Mesenchymal stem cell (in vitro differentiated cells and primary cell): ENCODE results near the gene SKI.

Source experiments
- DNase-seq: peaks from one replicate; pipeline ENCODE4 v3.0.0-alpha.2; 2013
- H2AFZ ChIP-seq: one replicate; pipeline ENCODE4 v1.6.1; 2013; ENCODE audit warnings: low read depth, mild to moderate bottlenecking, control low read depth, inconsistent platforms, low read length, moderate library complexity
- H2AK5ac ChIP-seq: 2 replicates; pipeline ENCODE4 v1.6.1; 2013; ENCODE audit warnings: low read length, moderate library complexity, mild to moderate bottlenecking, inconsistent platforms; ENCODE audit not compliant: severe bottlenecking
- H2BK120ac ChIP-seq: one replicate; pipeline ENCODE4 v1.6.1; 2013; ENCODE audit warnings: low read depth, mild to moderate bottlenecking, inconsistent platforms, low read length, moderate library complexity
- H2BK12ac ChIP-seq, 2 experiments: one replicate each; pipeline ENCODE4 v1.6.1; 2013; ENCODE audit warnings: inconsistent platforms in 2 of 2, low read length in 2 of 2, mild to moderate bottlenecking in 2 of 2, moderate library complexity in 2 of 2, control low read depth in 1 of 2
- H2BK15ac ChIP-seq: one replicate; pipeline ENCODE4 v1.6.1; 2013; ENCODE audit warnings: mild to moderate bottlenecking, low read depth, inconsistent platforms; ENCODE audit not compliant: poor library complexity, severe bottlenecking
- H2BK5ac ChIP-seq: 2 replicates; pipeline ENCODE4 v1.6.1; 2013; ENCODE audit warnings: low read depth, mild to moderate bottlenecking, low read length, control low read depth, inconsistent platforms; ENCODE audit not compliant: poor library complexity, severe bottlenecking
- H3K14ac ChIP-seq, 2 experiments: one replicate each; pipeline ENCODE4 v1.6.1; 2013; ENCODE audit warnings: inconsistent platforms in 2 of 2, low read length in 2 of 2, control low read depth in 1 of 2, mild to moderate bottlenecking in 1 of 2, moderate library complexity in 1 of 2
- H3K18ac ChIP-seq, 2 experiments: one replicate each; pipeline ENCODE4 v1.6.1; 2013; ENCODE audit warnings: inconsistent platforms in 2 of 2, low read length in 2 of 2, control low read depth in 1 of 2, low read depth in 1 of 2, mild to moderate bottlenecking in 1 of 2
- H3K23ac ChIP-seq, 2 experiments: one replicate each; pipeline ENCODE4 v1.6.1; 2013; ENCODE audit warnings: inconsistent platforms in 2 of 2, low read length in 2 of 2, mild to moderate bottlenecking in 2 of 2, moderate library complexity in 2 of 2, control low read depth in 1 of 2
- H3K27ac ChIP-seq: 2 replicates; pipeline ENCODE4 v1.5.1; 2013; ENCODE audit warnings: mild to moderate bottlenecking, moderate library complexity, low read length, control low read depth, inconsistent platforms; ENCODE audit not compliant: poor library complexity, severe bottlenecking
- H3K27me3 ChIP-seq, 2 experiments: 2 replicates each; pipeline versions ENCODE4 v1.6.1 to v1.7.0; 2013; ENCODE audit warnings: low read length in 2 of 2, mild to moderate bottlenecking in 2 of 2, moderate library complexity in 2 of 2, control low read depth in 1 of 2, inconsistent platforms in 1 of 2; ENCODE audit not compliant: control insufficient read depth in 1 of 2, insufficient read depth in 1 of 2
- H3K36me3 ChIP-seq, 2 experiments: 2 replicates each; pipeline versions ENCODE4 v1.6.1 to v1.7.0; 2013; ENCODE audit warnings: low read length in 2 of 2, control low read depth in 1 of 2, inconsistent platforms in 1 of 2, low read depth in 1 of 2, mild to moderate bottlenecking in 1 of 2; ENCODE audit not compliant: insufficient read depth in 2 of 2, control insufficient read depth in 1 of 2
- H3K4ac ChIP-seq, 2 experiments: one replicate each; pipeline ENCODE4 v1.6.1; 2013; ENCODE audit warnings: inconsistent platforms in 2 of 2, low read length in 2 of 2, mild to moderate bottlenecking in 2 of 2, moderate library complexity in 2 of 2, control low read depth in 1 of 2, low read depth in 1 of 2
- H3K4me1 ChIP-seq: 2 replicates; pipeline ENCODE4 v1.6.1; 2013; ENCODE audit warnings: low read depth, low read length, control low read depth; ENCODE audit not compliant: control insufficient read depth, insufficient read depth
- H3K4me2 ChIP-seq: 2 replicates; pipeline ENCODE4 v1.6.1; 2013; ENCODE audit warnings: low read length, mild to moderate bottlenecking, inconsistent platforms; ENCODE audit not compliant: poor library complexity, severe bottlenecking
- H3K4me3 ChIP-seq, 2 experiments: 2 replicates each; pipeline versions ENCODE4 v1.5.1 to v1.7.0; 2013; ENCODE audit warnings: low read length in 2 of 2, mild to moderate bottlenecking in 2 of 2, control low read depth in 1 of 2, low read depth in 1 of 2; ENCODE audit not compliant: insufficient read depth in 1 of 2
- H3K79me1 ChIP-seq: replicated peaks from 2 replicates; pipeline ENCODE4 v1.6.1; 2013; ENCODE audit warnings: mild to moderate bottlenecking, control low read depth, low read length, inconsistent platforms; ENCODE audit not compliant: poor library complexity, severe bottlenecking
- H3K9ac ChIP-seq: 2 replicates; pipeline ENCODE4 v1.7.0; 2013; ENCODE audit warnings: mild to moderate bottlenecking, low read length, moderate library complexity
- H3K9me3 ChIP-seq: 2 replicates; pipeline ENCODE4 v1.7.0; 2013; ENCODE audit warnings: mild to moderate bottlenecking, low read length; ENCODE audit not compliant: control insufficient read depth
- H4K8ac ChIP-seq: one replicate; pipeline ENCODE4 v1.6.1; 2013; ENCODE audit warnings: inconsistent platforms, mild to moderate bottlenecking, low read length, moderate library complexity
- H4K91ac ChIP-seq: one replicate; pipeline ENCODE4 v1.6.1; 2013; ENCODE audit warnings: mild to moderate bottlenecking, low read length, inconsistent platforms
- WGBS: methylation state at CpG from one replicate; pipeline ENCODE4 v1.1.7; 2013; ENCODE audit warnings: mixed read lengths; 5-methylcytosine and 5-hydroxymethylcytosine counted together

SKI gene

GRCh38 chr1:2327841-2328240 is 99.7 kb downstream of the SKI start:
- Histone ChIP-seq H3K14ac (no peak overlapping the region), H2BK12ac (no peak overlapping the region), H3K4me3 (no peak overlapping the region), H2BK5ac (no peak overlapping the region), H2AK5ac (no peak overlapping the region), H3K27me3 (peaks cover 0 to 20% of the 10 kb centered on the region in 2 experiments), H2BK15ac (no peak overlapping the region), H3K23ac (no peak overlapping the region), H3K9me3 (no peaks in the 10 kb centered on the region), H4K8ac (no peak overlapping the region), H3K36me3 (no peaks in the 10 kb centered on the region), H3K9ac (no peak overlapping the region), H3K4me1 (peaks cover 22% of the 10 kb centered on the region), H3K4me2 (no peak overlapping the region), H2BK120ac (no peak overlapping the region), H4K91ac (peak overlapping the region; percentile 7), H2AFZ (no peak overlapping the region), H3K4ac (no peak overlapping the region), H3K79me1 (no peaks in the 10 kb centered on the region), H3K27ac (no peak overlapping the region), H3K18ac (no peak overlapping the region)
- no peak for DNase-seq
- WGBS = 89% methylated on average over 21 of the region's 22 CpGs

GRCh38 chr1:2328676-2329455 is 100.7 kb downstream of the SKI start:
- no peak for DNase-seq

GRCh38 chr1:2330035-2330434 is 101.9 kb downstream of the SKI start:
- Histone ChIP-seq H3K9me3 (no peaks in the 10 kb centered on the region), H4K91ac (no peak overlapping the region), H3K27me3 (no peaks in the 10 kb centered on the region), H3K4ac (no peak overlapping the region), H3K23ac (no peak overlapping the region), H2BK5ac (no peak overlapping the region), H3K14ac (no peak overlapping the region), H2AK5ac (peak overlapping the region; percentile 11), H2BK15ac (no peak overlapping the region), H3K36me3 (no peaks in the 10 kb centered on the region), H3K4me1 (peaks cover 17% of the 10 kb centered on the region), H3K4me3 (no peak overlapping the region), H2BK120ac (no peak overlapping the region), H3K9ac (peak overlapping the region; percentile 72), H2BK12ac (no peak overlapping the region), H2AFZ (no peak overlapping the region), H3K18ac (no peak overlapping the region), H3K79me1 (no peaks in the 10 kb centered on the region), H4K8ac (no peak overlapping the region), H3K27ac (no peak overlapping the region), H3K4me2 (no peak overlapping the region)
- DNase-seq = no peak
- 94% methylated on average over 12 of the region's 12 CpGs for WGBS

More at GRCh38 chr1:2328676-2329455, 100.7 kb downstream of the SKI start:
- no peaks in the 10 kb centered on the region for H3K79me1 ChIP-seq
- H3K4me3 ChIP-seq = no peak overlapping the region
- H2BK15ac ChIP-seq = no peak overlapping the region
- H2BK12ac ChIP-seq = no peak overlapping the region
- WGBS = 84% methylated on average over 24 of the region's 24 CpGs
- H3K4me2 ChIP-seq = no peak overlapping the region
- H3K4me1 ChIP-seq = peaks cover 13% of the 10 kb centered on the region
- H3K4ac ChIP-seq = no peak overlapping the region
- no peak overlapping the region for H4K91ac ChIP-seq
- H3K23ac ChIP-seq = no peak overlapping the region
- no peak overlapping the region for H2BK5ac ChIP-seq
- H3K9me3 ChIP-seq = no peaks in the 10 kb centered on the region
- H2AFZ ChIP-seq = no peak overlapping the region
- H2BK120ac ChIP-seq = no peak overlapping the region
- no peaks in the 10 kb centered on the region for H3K36me3 ChIP-seq
- H3K27ac ChIP-seq = no peak overlapping the region
- H2AK5ac ChIP-seq = no peak overlapping the region
- H4K8ac ChIP-seq = no peak overlapping the region
- no peak overlapping the region for H3K18ac ChIP-seq
- H3K14ac ChIP-seq = no peak overlapping the region
- no peak overlapping the region for H3K9ac ChIP-seq
- peaks cover 0 to 11% of the 10 kb centered on the region in 2 experiments for H3K27me3 ChIP-seq

- no peak overlapping the region for H3K4me2 ChIP-seq
- no peak overlapping the region for H3K14ac ChIP-seq
- no peak overlapping the region for H2BK12ac ChIP-seq
- no peaks in the 10 kb centered on the region for H3K27me3 ChIP-seq
- no peak overlapping the region for H2BK15ac ChIP-seq
- H3K23ac ChIP-seq = no peak overlapping the region
- no peak overlapping the region for H4K91ac ChIP-seq
- H3K79me1 ChIP-seq = no peaks in the 10 kb centered on the region
- no peak overlapping the region for H2AK5ac ChIP-seq
- peaks cover 19% of the 10 kb centered on the region for H3K4me1 ChIP-seq
- H2BK120ac ChIP-seq = no peak overlapping the region
- H3K4me3 ChIP-seq = peak overlapping the region in 1 of 2 experiments; percentile 32
- no peak overlapping the region for H3K4ac ChIP-seq
- no peak for DNase-seq
- peak overlapping the region; percentile 24 for H2BK5ac ChIP-seq
- peak overlapping the region; percentile 72 for H3K9ac ChIP-seq
- H2AFZ ChIP-seq = no peak overlapping the region
- H4K8ac ChIP-seq = no peak overlapping the region
- WGBS = 91% methylated on average over 31 of the region's 31 CpGs
- H3K18ac ChIP-seq = no peak overlapping the region
- no peak overlapping the region for H3K27ac ChIP-seq
- H3K9me3 ChIP-seq = no peaks in the 10 kb centered on the region
- H3K36me3 ChIP-seq = no peaks in the 10 kb centered on the region
These were observed 102.5 kb downstream of the SKI start for GRCh38 chr1:2330519-2331199.
